SK-N-MC (cell line): ENCODE data around the gene SERPINA9.

Source experiments
- EZH2 ChIP-seq: fragments of 200-600 bp; sonication (generic); IDR thresholded peaks from one replicate; pipeline ENCODE4 v1.6.1; 2017; ENCODE audit warnings: antibody characterized with exemption
- FOXP2 ChIP-seq: optimal IDR thresholded peaks from 2 replicates; pipeline ENCODE3; 2011; ENCODE audit warnings: mild to moderate bottlenecking, moderate library complexity; ENCODE audit not compliant: insufficient read depth; ENCODE audit errors: extremely low read length, control extremely low read depth
- POLR2AphosphoS5 ChIP-seq: IDR thresholded peaks from 2 replicates; pipeline ENCODE4 v1.6.1; 2012; ENCODE audit warnings: mild to moderate bottlenecking, low read depth, low read length, borderline replicate concordance

DNA sequence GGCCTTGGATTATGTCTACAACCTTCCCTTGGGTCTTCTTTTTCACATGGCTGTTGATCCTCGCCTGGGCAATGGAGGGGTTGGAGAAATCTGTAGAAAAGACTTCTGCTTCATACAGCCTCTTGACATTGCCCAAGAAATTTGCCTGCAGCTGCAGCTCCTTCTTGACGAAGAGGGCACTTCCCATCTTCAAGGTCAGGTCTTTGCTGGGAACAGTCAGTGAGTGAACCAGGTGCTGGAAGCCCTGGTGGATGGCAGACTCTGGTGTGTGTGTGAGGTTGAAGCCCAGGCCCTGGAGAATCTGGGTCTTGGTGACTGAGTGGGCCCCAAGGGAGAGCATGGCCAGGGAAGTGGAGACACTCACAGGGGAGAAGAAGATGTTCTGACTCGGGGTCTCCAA lies 6.7 kb downstream of the SERPINA9 start:
- TF ChIP-seq EZH2 (no peak), POLR2AphosphoS5 (no peak), FOXP2 (no peak)
